Stimulated activated CD4-positive, alpha-beta T cell treated with anti-CD3 and anti-CD28 coated beads, Interleukin-15, amount 100 ng/mL, for 1 hour (primary cell): ENCODE measurements around the gene MROH7.

Experiments used
- DNase-seq, 2 donors: peaks; one replicate each; pipeline ENCODE4 v3.0.0-alpha.2; 2020; ENCODE audit warnings: low read depth in 1 of 2, low spot score in 1 of 2

The MROH7 gene

DNA sequence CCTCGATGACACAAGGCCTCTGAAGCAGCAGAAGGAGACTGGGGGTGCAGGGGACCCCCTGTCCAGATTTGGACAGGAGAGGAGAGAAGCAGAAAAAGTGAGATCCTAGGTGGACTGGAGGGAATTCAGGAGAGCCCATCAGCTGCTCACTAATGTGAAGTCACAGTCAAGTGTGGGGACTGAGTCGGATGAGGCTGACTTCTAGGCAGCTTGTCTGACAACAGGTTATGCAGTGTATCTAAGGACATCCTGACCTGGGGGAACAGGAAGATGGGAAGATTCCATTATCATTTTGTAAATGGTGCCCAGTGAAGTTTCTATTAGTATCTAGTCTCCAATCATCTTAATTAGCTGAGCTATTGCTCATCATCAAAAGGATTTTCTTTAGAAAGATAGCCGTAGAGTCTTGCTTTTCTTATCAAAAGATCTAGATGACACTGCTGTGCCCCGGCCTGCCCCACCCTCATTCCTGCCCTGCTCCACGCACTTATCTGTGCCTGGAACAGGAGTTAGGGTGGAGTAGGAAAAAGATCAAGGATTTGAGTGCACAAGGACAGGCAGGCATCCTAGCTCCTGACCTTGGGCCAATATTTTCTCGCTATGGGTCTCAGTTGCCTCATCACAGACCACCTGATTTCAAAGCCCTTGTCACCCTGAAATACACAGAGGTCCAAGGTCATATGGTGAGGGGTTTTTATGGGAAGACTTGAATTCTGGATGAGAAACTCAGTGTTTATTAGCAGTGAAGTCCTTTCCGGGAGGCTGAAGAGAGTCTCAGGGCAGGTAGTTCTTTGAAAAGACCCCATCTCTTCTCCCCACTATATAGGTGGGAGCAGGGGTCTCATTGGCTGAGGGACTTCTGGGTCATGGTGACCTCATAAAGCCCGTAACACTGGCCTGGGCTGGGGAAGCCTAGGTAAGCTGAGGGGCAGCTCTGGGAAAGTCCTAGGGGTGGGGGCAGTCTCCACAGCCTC, at the start of gene MROH7:
Gene MROH7, plus strand, starts transcription at position 924 of the 974 bp plus-strand sequence. CDS start 11,141 bp downstream, outside the sequence.
- no peak for DNase-seq

DNA sequence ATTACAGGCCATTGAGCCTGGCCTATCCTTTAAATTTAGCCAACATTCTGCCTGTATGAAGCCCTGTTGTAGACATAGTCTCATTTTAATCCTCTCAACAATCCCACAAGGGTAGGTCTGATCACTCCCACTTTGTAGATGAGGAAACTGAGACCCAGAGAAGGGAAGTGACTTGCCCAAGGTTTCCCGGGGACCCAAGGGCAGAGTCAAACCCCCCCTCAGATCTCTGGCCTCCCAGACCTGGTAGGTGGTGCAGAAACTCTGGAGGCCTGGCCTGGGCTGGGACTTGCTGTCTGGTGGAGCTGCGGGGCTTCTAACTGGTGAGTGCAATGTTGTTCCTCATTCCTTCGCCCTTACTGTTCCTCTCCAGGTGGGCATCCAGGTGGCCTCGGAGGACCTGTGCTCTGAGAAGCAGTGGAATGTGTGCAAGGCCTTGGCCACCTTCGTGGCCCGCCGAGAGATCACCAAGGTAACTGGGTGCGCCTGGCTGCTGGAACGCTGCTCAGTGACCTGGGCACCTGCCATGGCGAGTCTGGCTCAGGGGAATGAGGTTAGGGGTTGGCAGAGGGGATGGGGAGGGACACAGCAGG, 47.9 kb upstream of the MROH7 start:
- no peak for DNase-seq

DNA sequence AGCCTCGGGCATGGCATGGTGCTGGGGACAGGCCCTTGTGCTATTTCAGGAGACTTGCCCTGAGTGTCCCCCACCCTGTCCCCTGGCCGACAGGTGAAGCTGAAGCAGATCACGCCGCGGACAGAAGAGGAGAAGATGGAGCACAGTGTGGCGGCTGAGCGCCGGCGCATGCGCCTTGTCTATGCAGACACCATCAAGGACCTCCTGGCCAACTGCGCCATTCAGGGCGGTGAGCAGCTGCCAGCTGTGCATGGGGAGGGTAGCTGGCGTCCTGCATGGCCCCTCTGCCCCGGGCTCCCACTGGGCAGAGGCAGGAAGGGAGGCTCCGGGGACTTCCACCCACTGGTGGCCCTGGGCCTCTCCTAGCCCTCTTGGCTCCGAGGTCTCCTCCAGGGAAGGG, 47.1 kb upstream of the MROH7 start:
- no peak for DNase-seq

DNA sequence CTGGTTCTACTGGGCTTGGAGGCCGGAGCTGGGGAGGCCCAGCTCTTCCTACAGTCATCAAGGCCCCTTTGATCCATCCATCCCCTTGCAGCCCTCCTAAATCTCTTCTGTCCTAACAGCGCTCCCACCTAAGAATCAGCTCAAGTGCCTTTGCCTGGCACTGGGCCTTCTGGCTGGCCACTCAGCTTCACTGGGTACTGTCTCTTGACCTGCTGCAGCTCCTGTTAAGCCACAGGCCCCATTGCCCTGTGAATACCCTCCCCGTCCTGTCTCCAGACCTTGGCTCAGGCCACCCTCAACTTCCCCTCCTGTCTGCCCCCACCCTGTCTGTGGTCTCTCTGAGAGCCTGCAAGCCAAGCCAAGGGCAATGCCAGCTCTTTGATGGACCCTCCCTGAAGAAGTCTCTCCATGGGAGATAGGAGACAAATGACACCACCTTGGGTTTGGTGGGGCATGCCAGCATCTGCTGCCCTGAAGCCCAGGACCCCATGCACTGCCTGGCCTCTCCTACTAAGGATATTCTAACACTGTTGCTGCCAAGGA, 45.6 kb upstream of the MROH7 start:
- no peak for DNase-seq

DNA sequence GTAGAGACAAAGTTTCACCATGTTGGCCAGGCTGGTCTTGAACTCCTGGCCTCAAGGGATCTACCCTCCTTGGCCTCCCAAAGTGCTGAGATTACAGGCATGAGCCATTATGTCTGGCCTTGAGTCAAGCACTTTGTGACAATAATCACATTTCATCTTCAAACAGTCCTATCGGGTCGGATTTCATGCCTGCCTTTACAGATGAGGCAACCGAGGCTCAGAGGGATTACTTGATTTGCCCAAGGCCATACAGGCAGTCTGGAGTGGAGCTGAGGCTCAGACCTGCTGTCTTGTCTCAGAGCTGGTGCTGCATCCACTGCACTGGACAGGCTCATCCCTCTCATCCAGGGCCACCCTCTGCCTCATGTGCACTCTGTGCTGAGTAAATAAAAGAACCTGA, 44.8 kb upstream of the MROH7 start:
- no peak for DNase-seq

- DNase-seq = no peak
Measured at GRCh38 chr1:54597455-54598030, 44.0 kb upstream of the MROH7 start.

DNA sequence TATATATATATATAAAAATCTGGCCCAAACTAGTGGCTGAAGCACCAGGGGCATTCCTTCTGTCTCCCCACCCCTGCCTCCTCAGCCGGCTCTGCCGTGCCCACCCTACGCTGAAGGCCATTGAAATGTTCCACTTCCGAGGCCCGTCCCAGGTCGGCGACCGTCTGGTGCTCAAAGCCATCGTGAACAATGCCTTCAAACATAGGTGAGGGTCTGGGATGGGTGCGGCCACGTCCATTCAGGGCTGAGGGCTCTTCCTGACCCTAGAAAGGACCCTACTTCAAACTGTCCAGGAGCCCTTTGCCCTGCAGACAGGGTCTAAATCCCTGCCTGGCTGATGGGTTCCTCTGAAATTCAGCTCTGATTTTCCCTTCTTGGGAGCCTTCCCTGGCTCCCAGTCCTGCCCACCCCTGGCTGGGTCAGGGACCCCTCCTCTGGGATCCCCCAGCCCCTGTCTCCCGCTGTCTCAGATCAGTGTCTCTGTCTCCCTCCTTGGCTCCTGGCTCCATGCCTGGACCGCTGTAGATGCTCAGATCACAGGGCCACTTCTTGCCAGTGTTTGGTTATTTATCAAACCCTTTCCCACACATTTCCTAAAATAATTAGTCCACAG, 42.3 kb upstream of the MROH7 start:
- no peak for DNase-seq

DNA sequence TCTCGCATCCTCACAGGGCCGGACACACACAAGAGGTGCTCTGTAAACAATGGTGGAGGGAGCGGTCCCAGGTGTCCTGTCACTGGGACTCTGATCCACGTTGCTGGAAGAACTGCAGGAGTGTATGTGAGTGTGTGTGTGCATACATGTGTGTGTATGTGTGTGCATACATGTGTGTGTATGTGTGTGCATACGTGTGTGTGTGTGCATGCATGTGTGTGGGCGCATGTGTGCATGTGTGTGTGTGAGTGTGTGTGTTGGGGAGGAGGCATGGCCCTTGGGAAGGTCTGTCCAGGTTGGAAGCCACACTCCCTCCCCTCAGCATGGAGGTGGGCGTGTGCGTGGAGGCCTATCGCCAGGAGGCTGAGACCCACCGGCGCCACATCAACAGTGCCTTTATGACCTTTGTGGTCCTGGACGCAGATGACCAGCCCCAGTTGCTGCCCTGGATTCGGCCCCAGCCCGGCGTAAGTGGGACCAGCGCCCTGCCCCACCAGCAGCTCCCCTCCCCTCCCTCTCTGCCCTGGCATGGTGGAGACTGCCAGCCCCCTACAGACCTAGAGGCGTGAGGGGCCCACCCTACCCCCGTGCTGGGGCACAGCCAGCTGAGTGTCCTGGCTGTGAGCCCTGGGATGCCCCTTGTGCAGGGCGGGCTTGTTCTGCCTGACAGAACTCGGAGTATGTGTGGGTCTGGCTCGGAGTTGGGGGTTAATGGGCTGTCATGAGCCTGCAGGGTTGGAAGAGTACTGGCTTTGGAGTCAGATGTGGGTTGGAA, 40.5 kb upstream of the MROH7 start:
- no peak for DNase-seq

DNA sequence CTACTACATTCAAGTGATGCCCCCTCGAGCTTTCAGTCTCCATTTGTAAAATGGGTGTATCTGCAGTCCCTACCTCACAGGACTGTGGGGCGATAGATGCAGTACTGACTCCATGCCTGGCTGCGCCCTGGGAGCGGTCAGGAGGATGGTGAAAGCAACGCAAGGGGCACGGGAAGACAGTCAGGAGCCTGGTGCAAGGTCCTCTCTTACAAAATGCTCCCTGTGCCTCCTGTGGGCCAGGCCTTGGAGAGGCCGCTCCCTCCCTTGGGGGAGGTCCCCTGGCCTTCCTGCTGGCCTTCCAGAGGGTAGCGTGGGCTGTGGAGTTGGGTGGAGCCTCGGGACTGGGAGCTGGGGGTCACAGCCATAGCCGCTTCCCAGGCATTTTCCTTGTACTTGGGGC, 39.9 kb upstream of the MROH7 start:
- DNase-seq = no peak

GRCh38 chr1:54602554-54602953, 39.0 kb upstream of the MROH7 start:
- no peak for DNase-seq

- no peak for DNase-seq
Measured at GRCh38 chr1:54603241-54603640, 38.3 kb upstream of the MROH7 start.

DNA sequence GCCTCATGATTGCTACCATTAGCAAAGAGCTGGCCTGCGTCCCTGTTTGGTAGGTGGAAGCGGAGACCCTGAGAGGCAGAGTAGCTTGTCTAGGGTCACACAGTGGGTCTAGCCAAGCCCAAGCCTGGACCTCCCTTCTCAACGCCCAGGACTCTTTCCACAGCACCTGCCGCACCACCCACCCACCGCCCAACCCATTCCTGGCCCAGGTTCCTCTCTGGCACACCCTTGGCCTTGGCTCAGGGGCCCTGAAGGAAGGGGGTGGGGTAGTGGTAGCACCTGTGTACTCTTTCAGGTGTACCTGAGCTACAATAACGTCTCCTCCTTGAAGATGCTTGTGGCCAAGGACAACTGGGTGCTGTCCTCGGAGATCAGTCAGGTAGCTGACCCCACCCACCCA, 37.5 kb upstream of the MROH7 start:
- no peak for DNase-seq

DNA sequence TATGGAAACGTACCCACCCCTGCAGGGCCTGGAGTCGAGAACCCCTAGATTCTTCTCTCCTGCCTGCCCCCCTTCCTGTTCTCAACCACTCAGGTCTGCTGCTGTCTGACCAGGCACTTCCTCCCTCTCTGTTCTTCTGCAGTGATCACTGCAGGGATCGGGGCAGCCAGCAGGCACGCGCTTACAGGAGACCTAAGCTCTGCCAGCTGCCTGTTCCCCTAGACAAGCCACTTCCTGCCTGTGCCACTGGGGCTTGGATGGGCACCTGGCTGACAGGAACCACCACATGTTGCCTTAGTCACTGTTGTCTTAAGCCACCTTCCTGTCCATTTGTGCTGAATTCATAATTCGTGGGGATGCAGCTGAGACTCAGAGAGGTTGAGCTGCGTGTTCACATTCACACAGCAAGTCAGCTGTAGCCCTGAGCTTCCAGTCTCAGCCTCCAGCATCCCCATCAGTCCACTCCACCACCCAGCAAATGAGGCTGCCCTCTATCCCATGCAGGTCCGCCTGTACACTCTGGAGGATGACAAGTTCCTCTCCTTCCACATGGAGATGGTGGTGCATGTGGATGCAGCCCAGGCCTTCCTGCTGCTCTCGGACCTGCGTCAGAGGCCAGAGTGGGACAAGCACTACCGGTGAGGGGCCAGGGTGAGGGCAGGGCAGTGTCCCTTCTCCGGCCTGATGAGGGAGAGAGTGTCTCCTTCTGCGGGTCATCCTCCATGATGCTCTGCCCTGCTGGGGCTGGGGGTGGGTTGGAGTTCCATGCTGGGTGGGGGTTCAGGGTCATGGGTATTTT, 36.8 kb upstream of the MROH7 start:
- no peak for DNase-seq

DNA sequence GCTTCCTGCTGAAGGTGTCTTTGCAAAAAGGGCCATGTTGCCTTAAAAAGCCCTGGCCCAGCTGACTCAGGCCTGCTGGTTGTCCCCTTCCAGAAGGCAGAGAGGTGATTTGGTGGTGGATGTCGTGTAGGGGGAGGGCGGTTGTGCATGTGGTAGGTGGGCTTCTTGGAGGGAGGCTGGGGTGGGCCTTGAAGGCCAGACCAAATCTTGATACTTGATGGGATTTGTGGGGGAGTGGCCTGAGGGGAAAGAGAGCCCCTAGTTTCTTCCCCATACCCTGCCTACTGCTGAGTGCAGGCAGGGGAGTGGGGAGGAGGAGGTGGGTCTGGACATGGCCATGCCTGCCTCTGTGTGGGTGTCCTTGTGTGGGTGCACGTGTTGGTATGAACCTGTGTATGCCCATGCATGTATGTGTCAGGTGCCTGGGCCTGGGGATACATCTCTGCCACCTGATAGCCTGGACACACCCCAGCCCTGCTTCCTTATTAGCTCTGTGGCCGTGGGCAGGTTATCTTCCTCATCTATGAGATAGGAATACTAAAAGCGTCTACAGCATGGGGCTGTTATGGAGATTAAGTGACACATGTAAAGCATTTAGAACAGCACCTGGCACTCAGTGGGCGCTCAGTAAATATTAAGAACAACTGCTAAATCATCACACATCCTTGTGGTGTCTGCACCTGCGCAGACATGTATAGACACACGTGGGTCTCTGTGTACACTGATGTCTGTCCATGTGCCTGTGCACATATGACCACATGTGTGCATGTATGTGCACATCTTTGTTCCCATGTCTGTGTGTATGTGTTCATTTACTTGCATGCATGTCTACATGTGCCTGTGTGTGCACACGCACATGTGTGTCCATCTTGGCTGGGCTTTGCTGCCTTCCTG, 35.2 kb upstream of the MROH7 start:
- DNase-seq = no peak

DNA sequence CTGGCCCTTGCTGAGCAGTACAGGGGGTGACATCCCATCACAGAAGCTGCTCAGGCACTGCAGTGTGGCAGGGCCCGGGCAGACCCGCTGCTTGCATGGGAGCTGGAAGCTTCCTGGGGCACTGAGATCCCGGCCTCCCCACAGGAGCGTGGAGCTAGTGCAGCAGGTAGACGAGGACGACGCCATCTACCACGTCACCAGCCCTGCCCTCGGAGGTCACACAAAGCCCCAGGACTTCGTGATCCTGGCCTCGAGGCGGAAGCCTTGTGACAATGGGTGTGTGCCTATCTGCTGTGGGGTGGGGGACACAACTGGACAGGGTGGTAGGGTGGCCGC, 34.6 kb upstream of the MROH7 start:
- DNase-seq = no peak

DNA sequence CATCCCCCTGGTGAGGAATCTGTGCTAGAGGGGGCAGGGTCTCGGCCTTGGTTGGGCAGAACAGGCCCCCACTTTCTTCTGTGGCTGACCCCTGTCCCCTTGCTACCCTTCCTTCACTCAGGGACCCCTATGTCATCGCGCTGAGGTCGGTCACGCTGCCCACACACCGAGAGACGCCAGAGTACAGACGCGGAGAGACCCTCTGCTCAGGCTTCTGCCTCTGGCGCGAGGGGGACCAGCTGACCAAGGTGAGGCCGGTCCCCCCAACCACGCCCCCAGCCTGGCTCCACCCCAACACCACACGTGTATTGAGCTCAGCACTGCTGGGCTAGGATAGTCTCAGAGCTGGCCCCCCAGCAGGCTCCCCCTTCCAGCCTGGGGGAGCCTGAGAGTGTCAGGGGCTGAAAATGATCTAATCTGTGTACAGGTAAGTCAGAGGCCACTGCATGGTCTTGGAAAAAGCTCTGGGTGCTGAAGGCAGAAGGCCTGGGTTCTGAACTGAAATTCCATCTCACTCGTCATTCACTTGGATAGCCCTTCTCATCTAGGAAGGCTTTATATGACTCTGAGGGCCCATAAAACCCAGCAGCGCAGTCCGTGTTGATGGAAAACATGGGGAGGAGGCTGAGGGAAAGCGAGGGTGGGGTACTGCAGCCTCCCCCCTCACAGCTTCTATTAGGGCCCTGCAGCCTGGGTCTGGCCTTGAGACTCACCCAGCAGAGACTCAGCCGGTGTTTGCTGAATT, 33.6 kb upstream of the MROH7 start:
- DNase-seq = no peak

GRCh38 chr1:54608566-54609230, 32.9 kb upstream of the MROH7 start:
- no peak for DNase-seq
